OCI-M2 (cell line): Measurements from ENCODE around the gene ACADVL.

Source experiments
- DNase-seq: peaks from one replicate; lab custom pipeline; 2025; ENCODE audit not compliant: unreplicated experiment; lab: John Stamatoyannopoulos, UW

ACADVL gene

DNA sequence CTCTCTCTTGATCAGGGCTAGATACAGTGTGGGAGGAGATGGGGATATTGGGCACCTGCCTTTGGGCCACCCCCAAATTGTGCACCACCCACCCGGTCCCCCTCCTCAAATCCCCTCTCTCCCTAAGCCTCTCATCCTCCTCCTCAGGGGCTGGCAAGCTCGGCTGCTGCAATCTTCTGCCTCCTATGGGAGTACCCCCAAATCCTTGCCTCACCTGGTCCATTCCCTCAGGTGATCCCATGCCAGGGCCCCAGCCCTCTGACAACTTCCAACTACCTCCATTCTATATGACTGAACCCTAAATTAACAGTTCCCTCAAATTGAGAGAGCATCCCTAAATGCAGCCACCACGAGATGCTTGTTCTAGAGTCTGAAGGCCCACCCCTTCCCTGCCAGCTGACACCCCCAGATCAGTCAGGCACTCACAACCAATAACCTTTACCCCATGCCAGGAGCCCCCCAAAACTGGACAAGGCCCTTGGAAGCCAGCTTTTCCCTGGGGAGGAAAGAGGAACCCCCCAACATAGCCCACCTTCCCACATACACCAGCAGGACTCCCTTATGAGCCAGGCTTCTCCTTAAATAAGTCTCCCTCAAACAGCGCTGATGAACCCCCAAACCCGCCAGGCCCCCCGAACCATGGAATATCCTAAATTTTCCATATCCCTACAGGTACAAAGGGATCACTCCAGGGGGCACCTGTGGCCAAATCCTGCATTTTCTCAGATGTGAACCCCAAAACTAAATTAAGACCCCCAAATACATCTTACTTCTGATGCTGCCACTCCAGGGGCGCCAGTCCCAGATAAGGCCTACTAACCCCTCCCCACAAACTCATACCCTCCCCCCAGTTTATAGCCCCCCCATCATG lies 3.3 kb upstream of the ACADVL start:
- no peak for DNase-seq

DNA sequence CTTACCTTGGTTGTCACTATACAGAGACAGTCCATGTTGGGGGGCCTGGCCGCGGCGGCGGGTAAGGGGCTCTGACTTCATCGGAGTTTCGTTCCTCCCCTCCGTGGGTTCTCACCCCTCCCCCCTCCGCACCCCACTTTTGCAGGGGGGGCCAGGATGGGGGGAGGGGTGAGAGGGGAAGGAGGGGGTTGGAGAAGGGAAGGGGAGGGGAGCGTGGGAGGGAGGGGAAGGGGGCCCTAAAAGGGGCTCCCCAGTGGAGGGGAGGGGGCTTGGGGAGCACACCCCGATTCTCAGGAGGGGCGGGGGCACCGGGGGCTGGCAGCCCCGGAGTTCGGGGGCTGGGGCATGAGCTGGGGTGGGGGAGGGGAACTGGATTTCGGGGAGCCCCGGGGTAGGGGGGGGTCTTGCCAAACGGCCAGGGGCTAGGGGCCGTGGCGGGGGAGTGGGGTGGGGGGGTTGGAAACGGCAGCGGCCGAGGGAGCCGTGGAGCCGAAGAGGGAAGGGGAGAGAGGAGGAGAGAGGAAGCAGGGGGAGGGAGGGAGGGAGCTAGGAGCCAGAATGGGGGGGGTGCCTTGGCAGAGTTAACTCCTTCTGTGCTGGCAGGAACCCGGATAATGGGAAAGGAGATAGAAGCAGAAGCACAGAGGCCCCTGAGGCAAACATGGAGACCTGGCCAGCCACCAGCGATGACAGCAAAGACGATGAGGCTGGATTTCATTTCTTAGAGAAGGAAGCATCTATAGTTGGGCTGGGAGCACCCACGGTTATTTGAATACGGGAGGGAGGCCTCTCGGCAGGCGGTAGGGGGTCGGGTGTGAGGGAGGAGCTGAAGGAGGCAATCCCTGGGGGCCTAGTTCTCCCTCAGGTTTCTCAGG lies 2.4 kb upstream of the ACADVL start:
- no peak for DNase-seq

DNA sequence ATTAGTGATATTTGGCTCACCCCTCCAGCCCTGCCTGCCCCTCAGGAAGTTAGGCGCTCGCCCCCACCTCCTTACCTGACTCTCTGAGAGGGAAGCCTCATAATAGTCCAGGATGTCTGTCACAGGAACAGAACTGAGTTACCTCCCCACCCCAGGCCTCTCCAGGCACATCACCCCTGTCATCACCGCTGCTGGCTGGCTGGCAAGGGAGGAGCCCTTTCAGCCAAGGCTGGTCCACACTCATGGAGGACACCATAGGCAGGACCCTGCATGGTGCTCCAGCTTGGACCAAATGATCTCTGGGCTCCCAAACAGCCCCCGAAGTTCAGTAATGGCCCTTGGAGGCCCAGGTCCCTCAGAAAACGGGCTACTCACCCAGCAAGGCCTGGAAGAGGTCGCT lies 1.6 kb upstream of the ACADVL start:
- DNase-seq, result no peak

DNA sequence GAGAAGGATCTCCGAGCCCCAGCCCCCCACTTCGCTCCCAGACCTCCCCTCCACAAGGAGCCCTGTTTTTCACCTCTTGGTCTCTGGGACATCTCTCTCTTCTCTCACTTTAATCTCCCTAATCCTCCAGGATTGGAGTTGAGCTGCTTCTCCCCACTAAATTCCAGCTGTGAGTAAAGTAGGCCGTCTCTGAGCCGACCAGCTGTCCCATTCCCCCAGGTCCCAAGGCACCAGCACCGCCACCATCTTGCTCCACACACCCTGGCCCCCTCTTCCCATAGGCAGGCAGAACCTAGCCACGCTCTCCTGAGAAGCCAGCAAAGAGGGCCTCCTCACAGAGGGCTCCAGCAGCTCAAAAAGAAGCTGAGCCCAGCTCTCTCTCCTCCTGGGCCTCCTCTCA lies 980 bp upstream of the ACADVL start:
- DNase-seq, result no peak

DNA sequence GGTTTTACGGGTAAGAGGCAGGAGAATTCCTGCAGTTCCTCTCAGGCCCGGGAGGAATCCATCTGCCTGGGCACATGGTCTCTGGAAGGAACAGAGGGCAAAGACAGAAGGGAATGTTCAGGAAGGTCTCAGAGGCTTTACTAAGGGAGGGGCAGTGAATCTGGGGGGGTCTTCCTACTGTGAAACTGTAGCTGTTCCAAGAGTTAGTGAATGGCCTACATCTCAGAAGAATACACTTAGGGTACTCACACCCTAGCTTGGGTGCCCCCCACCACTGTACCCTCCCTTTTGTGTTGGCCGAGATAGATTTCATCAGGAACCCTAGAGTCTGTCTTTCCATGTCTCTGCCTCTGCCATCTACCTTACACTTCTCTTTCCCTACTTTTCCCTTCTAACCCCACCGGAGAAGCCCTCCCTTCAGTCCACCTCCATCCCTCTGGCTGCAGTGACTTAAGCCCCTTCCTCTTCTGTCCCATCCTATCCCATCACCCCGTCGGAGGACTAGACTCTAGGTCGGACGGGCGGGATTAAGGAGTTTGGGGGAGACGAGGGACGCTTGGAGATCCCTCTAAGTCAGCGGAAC lies 418 bp upstream of the ACADVL start:
- no peak for DNase-seq

DNA sequence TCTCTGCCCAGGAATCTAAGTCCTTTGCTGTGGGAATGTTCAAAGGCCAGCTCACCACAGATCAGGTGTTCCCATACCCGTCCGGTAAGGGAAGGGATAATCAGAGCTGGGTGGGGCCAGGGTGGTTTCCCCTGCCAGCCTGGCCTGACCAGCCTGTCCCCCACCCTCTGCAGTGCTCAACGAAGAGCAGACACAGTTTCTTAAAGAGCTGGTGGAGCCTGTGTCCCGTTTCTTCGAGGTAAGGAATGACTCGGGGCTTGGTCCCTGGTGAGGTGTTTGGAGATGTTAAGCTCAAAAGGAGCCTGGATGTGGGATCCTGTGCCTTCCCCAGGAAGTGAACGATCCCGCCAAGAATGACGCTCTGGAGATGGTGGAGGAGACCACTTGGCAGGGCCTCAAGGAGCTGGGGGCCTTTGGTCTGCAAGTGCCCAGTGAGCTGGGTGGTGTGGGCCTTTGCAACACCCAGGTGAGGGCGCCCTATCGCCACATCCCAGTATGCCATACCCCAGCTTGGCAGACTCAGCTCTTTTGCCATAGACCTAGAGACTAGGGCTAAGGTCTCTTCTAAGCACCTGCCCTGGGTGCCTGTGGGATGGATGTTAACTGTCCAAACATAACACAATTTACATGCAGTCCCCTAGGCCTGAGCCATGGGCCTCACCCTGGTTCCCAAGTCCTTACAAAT lies 997 bp downstream of the ACADVL start:
- DNase-seq, result no peak

DNA sequence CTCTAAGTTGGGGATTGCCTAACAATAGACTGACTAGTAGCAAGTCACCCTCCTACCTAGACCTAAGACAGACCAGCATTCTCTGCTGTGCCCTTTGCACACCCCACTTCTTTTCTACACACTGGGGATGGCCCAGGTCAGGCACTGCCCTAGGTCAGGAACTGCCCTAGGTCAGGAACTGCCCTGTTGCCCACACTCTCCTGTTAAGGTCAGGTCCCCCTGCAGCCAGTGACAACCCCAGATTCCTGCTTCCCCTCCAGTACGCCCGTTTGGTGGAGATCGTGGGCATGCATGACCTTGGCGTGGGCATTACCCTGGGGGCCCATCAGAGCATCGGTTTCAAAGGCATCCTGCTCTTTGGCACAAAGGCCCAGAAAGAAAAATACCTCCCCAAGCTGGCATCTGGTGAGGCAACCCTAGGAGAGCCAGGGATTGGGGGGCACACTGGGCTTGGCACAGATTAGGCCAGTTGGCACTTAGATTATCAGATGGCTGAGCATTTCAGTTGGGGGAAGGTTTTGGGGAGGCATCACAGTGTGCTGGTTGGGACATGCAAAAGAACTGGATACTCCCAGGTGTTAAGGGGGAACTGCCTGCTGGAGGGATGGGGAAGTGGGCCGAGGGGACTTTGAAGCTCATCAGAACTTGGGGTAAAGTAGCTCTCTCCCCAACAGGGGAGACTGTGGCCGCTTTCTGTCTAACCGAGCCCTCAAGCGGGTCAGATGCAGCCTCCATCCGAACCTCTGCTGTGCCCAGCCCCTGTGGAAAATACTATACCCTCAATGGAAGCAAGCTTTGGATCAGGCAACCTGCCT lies 1.7 kb downstream of the ACADVL start:
- no peak for DNase-seq

DNA sequence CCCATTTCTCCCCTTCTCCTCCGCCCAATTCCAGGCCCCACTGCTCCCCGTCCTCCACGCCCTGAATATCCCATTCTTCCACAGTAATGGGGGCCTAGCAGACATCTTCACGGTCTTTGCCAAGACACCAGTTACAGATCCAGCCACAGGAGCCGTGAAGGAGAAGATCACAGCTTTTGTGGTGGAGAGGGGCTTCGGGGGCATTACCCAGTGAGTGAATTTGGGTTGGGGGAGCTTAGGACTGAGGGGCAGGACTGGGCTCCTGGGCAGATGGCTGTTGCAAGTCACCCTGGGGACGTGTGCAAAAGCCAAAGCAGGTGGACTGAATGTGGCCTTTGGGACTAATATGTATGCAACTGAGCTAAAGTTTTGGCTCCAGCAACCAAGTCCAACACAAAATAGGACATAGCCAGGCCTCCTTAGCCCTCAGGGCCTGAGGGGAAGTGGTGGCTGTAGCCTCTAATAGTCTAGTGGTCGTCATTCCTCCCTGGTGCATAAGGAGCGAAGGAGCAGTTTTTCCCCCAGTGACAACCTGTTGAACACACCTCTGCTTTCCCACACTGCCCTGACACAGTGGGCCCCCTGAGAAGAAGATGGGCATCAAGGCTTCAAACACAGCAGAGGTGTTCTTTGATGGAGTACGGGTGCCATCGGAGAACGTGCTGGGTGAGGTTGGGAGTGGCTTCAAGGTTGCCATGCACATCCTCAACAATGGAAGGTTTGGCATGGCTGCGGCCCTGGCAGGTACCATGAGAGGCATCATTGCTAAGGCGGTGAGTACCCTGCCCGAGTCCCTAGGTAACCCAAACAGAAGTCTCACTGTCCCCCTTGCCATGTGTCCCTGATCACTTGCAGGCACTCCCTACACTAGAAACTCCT lies 2.6 kb downstream of the ACADVL start:
- DNase-seq, result no peak

DNA sequence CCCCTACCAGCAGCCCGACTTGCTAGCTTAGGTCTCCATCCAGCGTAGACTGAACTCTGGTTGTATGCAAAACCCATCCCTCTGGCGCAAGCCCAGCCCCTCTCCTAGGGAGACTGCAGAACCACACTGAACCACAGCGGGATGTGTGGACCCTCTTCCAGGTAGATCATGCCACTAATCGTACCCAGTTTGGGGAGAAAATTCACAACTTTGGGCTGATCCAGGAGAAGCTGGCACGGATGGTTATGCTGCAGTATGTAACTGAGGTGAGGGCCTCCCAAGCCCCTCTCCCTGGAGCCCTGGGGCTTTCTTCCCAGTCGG lies 3.2 kb downstream of the ACADVL start:
- no peak for DNase-seq

DNA sequence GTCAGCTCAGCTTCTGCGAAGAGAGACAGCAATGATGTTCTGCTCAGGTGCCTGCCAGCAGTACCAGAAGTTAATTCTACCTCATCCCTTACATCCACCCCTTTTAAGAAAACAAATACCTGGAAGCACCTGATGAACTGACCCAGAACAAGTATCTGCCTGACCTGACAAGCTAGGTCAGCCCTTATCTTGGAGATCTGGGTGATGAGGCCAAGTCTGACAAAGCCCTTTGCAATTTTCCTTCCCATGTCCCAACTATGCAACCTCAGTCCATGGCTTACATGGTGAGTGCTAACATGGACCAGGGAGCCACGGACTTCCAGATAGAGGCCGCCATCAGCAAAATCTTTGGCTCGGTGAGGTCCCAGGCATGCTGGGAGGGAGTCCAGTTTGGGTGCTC lies 3.6 kb downstream of the ACADVL start:
- DNase-seq, result no peak

DNA sequence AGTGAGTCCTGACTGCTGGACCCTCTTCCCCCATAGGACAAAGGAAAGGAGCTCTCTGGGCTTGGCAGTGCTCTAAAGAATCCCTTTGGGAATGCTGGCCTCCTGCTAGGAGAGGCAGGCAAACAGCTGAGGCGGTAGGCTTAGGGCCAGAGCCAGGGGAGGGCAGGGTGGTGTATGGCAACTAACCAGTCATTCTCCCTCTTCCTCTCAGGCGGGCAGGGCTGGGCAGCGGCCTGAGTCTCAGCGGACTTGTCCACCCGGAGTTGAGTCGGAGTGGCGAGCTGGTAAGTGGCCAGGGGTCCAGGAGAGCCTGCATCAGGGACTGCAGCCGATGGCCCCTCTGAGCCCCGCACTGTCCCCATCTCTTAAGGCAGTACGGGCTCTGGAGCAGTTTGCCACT lies 4.4 kb downstream of the ACADVL start:
- DNase-seq, result no peak

DNA sequence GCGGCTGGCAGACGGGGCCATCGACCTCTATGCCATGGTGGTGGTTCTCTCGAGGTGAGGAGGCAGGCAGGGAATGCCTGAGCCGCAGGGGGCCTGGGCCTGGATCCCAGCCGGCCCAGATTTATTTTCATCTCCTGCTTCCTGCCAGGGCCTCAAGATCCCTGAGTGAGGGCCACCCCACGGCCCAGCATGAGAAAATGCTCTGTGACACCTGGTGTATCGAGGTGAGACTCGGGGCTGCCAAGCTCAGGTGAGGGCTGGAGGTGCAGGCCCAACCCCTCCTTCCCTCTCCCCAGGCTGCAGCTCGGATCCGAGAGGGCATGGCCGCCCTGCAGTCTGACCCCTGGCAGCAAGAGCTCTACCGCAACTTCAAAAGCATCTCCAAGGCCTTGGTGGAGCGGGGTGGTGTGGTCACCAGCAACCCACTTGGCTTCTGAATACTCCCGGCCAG lies 4.9 kb downstream of the ACADVL start:
- DNase-seq, result no peak

DNA sequence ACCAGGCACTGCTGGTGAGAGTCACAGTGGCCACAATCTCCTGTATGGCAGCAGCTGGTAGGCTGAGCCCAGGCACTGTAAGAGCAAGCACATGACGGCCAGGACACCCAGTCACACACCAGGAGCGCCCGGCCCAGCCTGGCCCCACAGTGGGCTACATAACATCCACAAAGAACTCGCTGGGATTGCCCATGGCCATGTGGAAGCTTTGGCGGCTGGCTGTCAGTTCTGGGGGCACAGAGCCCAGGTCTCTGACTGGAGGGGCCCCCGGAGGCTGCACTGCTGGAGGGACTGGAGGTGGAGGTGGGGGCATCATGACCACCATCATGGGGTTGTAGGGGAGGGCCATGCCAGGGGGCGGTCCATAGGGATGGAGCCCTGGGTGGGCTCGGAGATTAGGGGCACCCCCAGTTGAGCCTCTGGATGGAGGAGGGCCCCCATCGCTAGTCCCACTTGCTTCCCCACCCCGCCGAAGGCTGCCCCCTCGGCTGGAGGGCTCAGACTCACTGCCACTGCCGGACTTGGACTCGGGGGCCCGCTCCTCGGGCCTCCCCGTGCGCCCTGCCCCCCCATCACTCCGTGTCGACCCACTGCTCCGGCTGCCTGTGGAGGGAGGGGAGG lies 6.1 kb downstream of the ACADVL start:
- no peak for DNase-seq

DNA sequence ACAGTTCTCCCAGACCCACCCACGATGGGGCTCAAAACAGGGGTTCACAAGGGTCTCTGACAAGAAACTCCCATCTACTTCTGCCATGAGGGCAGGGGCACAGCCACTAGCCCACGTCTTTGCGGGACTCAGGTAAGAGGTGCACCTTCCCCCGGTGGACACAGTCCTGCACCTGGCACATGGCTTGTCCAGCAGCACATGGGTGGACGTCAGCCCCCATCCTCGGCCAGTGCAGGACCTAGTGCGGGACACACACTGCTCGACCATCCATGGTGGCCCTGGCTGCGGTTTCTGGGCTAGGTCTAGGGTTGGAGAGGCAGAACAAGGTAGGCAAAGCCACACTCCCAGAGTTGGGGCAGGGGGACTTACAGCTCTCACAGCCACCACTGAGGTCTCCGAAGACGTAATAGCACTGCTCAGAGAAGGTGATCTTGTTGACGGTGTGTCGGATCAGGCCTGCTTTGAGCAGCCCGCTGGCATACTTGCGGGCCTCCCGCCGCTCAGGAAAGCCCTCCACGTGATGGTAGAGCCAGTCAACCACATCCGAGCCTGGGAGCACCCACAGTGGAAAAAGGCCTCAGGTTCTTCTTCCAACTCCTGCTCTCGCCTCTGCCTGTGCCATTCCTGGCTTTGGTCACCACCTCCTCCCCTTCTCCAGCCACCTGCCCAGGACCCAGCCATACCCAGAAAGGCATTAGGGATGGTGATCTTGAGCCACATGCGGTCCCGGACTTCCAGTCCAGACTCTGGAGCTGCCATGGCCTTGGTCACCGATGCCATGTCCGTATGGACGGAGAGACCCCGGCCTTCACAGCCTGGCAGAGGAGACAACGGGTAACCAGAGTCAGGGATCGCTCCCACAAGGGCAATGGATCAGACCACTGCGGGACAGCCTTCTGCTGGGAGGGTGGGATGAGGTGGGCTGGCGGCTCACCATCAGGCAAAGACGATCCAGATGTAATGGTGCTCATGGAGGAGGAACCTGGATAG lies 7.3 kb downstream of the ACADVL start:
- DNase-seq, result no peak

DNA sequence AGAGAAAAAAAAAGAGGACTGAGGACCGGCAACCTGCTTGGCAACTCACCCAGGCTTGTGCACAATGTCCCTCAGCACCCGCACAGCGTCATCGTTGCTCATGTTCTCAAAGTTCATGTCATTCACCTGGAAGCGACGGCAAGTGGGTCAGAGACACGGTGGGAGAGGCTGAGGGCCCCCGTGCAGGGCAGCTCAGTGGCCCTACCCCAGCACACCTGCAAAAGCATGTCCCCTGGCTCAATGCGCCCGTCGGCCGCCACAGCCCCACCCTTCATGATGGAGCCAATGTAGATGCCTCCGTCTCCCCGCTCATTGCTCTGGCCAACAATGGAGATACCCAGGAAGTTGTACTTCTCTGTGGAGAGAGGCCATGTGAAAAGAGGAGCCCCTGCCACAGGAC lies 9.2 kb downstream of the ACADVL start:
- no peak for DNase-seq

DNA sequence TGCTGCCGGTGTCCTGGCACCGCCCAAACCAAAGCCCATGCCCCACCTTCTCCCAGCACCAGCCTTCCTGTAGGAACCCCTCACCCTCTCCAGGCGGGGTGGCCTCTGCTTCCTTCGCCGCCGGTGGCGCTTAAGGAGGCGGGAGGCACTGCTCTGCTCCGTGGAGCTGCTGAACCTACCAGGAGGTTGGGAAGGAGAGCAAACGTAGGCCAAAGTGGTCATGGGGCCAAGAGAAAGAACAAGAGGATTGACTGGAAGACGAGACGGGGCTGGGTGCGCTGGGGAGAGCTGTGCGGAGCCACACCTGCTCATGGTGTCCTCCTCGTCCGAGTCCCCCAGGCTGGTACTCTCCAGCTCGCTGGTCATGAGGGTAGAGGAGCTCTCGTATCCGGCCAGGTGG lies 9.8 kb downstream of the ACADVL start:
- DNase-seq, result no peak

DNA sequence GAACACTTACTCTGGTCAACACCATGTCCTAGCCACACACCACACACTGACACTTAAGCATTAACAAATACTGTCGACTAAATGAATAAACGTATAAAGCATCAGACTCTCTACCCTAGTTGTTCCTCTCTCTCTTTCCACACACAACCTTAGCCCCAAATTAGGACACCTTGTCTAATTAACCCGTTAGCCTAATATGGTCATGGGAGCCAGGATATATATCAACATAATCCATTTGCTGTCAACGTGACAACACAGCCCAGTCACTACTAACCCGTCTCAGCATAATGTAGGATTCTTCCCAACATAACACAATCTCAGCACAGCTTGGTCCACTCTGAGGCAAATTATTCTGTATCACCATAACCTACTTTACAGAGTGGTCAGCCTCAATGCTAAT lies 12.4 kb downstream of the ACADVL start:
- DNase-seq, result no peak

DNA sequence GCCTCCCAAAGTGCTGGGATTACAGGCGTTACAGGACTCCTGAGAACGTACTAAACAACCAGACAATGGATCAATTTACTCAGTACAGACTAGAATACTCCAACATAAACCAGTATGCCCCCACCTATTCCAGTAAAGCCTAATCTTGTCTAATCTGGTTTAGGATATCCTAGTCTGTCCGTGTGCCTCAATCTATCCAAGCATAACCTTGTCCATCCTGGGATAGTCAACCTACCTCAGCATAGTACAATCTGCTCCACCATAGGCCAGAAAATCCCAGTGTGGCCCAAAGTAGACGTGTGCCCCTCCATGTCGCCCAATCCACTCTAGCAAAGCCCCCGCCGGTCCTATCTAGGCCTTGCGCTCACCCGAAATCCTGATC lies 14.0 kb downstream of the ACADVL start:
- no peak for DNase-seq
